Body of pancreas (tissue), 4 donors: ENCODE data around the gene PDGFRA.
"Not testable (repeated sequence)": the region's sequence is repeated elsewhere in the genome, so short reads cannot be mapped to it uniquely, and the experiment has no call there.

ENCODE experiments used
- CTCF ChIP-seq, 7 experiments: fragments of 450-650 bp in 4 of 7; fragments of 200-600 bp in 3 of 7; sonication (generic) in 3 of 7; IDR thresholded peaks; one replicate each; pipeline ENCODE4 v1.5.1; 2016 to 2019; ENCODE audit warnings: antibody characterized with exemption in 7 of 7
- POLR2A ChIP-seq, 3 donors: fragments of 450-650 bp; IDR thresholded peaks; one replicate each; pipeline ENCODE4 v1.6.1; 2016; ENCODE audit warnings: antibody characterized with exemption in 3 of 3, mild to moderate bottlenecking in 2 of 3

- not testable (repeated sequence) for TF ChIP-seq CTCF, POLR2A (IDR thresholded peaks at IDR 0.05)
Measured at GRCh38 chr4:54334769-54335168, 105.7 kb downstream of the PDGFRA start.
